ENCODE results near the gene IRF4.

Gene IRF4

GRCh38 chr6:382883-383810 is 8.4 kb upstream of the IRF4 start:
- no peak for DNase-seq

GRCh38 chr6:383856-384255 is 7.7 kb upstream of the IRF4 start:
- DNase-seq: no peak

GRCh38 chr6:384898-385297 is 6.7 kb upstream of the IRF4 start:
- no peak for DNase-seq

GRCh38 chr6:385614-386013 is 5.9 kb upstream of the IRF4 start:
- DNase-seq: no peak

- DNase-seq: no peak
Observed at GRCh38 chr6:386688-387266, 4.8 kb upstream of the IRF4 start.

GRCh38 chr6:387293-387741 is 4.2 kb upstream of the IRF4 start:
- DNase-seq: no peak

GRCh38 chr6:388202-388903 is 3.2 kb upstream of the IRF4 start:
- no peak for DNase-seq

GRCh38 chr6:389143-389542 is 2.4 kb upstream of the IRF4 start:
- no peak for DNase-seq

- DNase-seq: no peak
Observed at GRCh38 chr6:389622-390021, 1.9 kb upstream of the IRF4 start.

- peak; percentile 51 for DNase-seq
Observed at GRCh38 chr6:390914-391558, 516 bp upstream of the IRF4 start.

GRCh38 chr6:392441-393390 is 1.2 kb downstream of the IRF4 start:
- peak; percentile 51 for DNase-seq

- no peak for DNase-seq
Observed at GRCh38 chr6:393391-394221, 2.1 kb downstream of the IRF4 start.

GRCh38 chr6:394641-395289 is 3.2 kb downstream of the IRF4 start:
- no peak for DNase-seq

- peak; percentile 79 for DNase-seq
Observed at GRCh38 chr6:395432-396125, 4.0 kb downstream of the IRF4 start.

- no peak for DNase-seq
Observed at GRCh38 chr6:396126-396520, 4.6 kb downstream of the IRF4 start.

- no peak for DNase-seq
Observed at GRCh38 chr6:397056-397455, 5.5 kb downstream of the IRF4 start.

- DNase-seq: no peak
Observed at GRCh38 chr6:397604-398003, 6.1 kb downstream of the IRF4 start.

- DNase-seq: no peak
Observed at GRCh38 chr6:398065-398464, 6.5 kb downstream of the IRF4 start.

- DNase-seq: no peak
Observed at GRCh38 chr6:398558-399078, 7.1 kb downstream of the IRF4 start.
